Chondrocyte (in vitro differentiated cells): ENCODE data around the gene WDR33. TPM values are rescaled to one million over a fixed set of nuclear protein-coding genes. Genes with fewer than 3 reads are reported as not detected.

Experiments used
- DNase-seq: peaks from one replicate; pipeline ENCODE4 v3.0.0; 2021; ENCODE audit warnings: mixed read lengths, low spot score
- H3K27ac Mint-ChIP-seq: one replicate; pipeline ENCODE4 v1.8.0; 2021; ENCODE audit warnings: mild to moderate bottlenecking, moderate library complexity, mixed read lengths; ENCODE audit not compliant: unreplicated experiment
- H3K27me3 Mint-ChIP-seq: 2 replicates; pipeline ENCODE4 v1.8.0; 2021; ENCODE audit warnings: low read depth, mixed read lengths
- H3K36me3 Mint-ChIP-seq: 2 replicates; pipeline ENCODE4 v1.8.0; 2021; ENCODE audit warnings: low read depth, mixed read lengths
- H3K4me1 Mint-ChIP-seq: 2 replicates; pipeline ENCODE4 v1.8.0; 2021; ENCODE audit warnings: low read depth, mild to moderate bottlenecking, mixed read lengths
- H3K4me3 Mint-ChIP-seq: one replicate; pipeline ENCODE4 v1.8.0; 2021; ENCODE audit warnings: mild to moderate bottlenecking, moderate library complexity, mixed read lengths; ENCODE audit not compliant: unreplicated experiment
- H3K9me3 Mint-ChIP-seq: 2 replicates; pipeline ENCODE4 v1.8.0; 2021; ENCODE audit warnings: low read depth, mixed read lengths
- total RNA-seq: library from RNA; stranded (reverse); gene quantifications from 3 replicates; pipeline ENCODE4 v1.2.1, GENCODE V29; 2021
- TF ChIP-seq, protein P1 (sequence below): fragments of 200-600 bp; sonication (generic); IDR thresholded peaks from 2 replicates; pipeline ENCODE4 v1.5.0; 2021; ENCODE audit warnings: antibody characterized with exemption, mild to moderate bottlenecking, moderate library complexity

Gene WDR33
- total RNA-seq, 1 donor from 2014 or later = 37.2 TPM

DNA sequence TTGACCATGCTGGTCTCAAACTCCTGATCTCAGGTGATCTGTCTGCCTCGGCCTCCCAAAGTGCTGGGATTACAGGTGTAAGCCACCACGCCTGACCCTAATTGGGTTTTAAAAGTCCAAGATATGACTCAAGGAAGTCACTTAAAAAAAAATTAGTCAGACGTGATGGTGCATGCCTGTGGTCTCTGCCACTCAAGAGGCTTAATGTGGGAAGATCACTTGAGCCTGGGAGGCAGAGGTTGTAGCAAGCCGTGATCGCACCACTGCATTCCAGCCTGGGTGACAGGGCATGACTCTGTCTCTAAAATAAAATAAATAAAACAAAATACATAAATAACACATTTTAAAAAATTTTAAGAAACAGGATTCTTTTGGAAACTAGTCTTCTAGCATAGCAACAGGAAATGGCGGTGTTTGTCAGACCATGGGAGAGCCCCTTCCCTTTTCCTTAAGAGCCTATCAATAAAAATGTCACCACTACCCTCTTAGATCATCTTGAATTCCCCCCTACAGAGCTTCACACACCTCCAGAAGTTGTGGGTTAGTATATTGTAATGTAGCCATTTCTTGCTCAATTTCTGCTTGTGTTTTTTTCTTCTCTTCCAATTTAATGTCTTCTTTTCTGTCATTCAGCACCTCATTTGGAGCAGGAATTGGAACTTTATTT is 89.5 kb downstream of the WDR33 start:
- H3K4me3 Mint-ChIP-seq = no peak overlapping the region
- H3K36me3 Mint-ChIP-seq = peaks cover 26% of the 10 kb centered on the region
- H3K27me3 Mint-ChIP-seq = no peaks in the 10 kb centered on the region
- H3K9me3 Mint-ChIP-seq = no peaks in the 10 kb centered on the region
- no peak for DNase-seq
- TF ChIP-seq, protein P1, sequence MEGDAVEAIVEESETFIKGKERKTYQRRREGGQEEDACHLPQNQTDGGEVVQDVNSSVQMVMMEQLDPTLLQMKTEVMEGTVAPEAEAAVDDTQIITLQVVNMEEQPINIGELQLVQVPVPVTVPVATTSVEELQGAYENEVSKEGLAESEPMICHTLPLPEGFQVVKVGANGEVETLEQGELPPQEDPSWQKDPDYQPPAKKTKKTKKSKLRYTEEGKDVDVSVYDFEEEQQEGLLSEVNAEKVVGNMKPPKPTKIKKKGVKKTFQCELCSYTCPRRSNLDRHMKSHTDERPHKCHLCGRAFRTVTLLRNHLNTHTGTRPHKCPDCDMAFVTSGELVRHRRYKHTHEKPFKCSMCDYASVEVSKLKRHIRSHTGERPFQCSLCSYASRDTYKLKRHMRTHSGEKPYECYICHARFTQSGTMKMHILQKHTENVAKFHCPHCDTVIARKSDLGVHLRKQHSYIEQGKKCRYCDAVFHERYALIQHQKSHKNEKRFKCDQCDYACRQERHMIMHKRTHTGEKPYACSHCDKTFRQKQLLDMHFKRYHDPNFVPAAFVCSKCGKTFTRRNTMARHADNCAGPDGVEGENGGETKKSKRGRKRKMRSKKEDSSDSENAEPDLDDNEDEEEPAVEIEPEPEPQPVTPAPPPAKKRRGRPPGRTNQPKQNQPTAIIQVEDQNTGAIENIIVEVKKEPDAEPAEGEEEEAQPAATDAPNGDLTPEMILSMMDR = no peak
- H3K27ac Mint-ChIP-seq = no peak overlapping the region
- H3K4me1 Mint-ChIP-seq = peaks cover 14% of the 10 kb centered on the region

DNA sequence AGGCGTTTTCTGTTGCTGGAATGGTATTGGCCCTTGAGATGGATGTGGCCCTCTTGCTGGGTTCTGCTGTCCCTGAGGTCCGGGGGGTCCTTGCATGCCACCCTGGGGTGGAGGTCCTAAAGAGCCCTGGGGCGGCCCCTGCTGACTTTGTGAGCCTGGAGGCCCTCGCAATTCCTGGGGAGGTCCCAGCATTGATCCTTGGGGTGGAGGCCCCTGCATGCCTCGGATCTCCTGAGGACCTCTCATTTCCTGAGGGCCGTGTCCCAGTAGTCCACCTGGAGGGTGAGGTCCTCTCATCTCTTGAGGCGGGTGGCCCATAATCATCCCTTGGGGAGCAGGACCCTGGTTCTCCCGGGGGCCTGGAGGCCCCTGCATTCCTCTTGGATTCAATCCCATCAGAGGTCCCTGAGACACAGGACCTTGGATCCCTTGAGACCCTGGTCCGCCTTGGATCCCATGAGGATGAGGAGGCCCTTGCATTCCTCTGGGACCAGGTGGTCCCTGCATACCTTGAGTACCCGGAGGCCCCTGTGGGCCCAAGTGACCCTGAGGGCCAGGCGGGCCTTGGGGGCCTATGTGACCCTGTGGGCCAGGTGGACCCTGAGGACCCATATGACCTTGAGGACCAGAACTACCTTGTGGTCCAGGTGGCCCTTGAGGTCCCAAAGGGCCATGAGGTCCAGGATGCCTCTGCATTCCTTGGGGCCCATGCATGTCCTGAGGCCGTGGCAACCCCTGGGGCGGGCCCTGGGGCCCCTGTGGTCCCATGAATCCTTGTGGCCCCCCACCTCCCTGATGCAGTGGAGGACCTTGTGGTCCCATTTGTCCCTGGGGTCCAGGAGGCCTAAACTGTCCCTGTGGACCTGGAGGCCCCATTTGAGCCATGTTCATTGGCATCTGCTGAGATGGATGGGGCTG is 91.4 kb downstream of the WDR33 start:
- peaks cover 25% of the 10 kb centered on the region for H3K4me1 Mint-ChIP-seq
- TF ChIP-seq, protein P1 = no peak
- H3K36me3 Mint-ChIP-seq = peaks cover 28% of the 10 kb centered on the region
- no peaks in the 10 kb centered on the region for H3K27me3 Mint-ChIP-seq
- H3K27ac Mint-ChIP-seq = no peak overlapping the region
- DNase-seq = no peak
- no peak overlapping the region for H3K4me3 Mint-ChIP-seq
- no peaks in the 10 kb centered on the region for H3K9me3 Mint-ChIP-seq

DNA sequence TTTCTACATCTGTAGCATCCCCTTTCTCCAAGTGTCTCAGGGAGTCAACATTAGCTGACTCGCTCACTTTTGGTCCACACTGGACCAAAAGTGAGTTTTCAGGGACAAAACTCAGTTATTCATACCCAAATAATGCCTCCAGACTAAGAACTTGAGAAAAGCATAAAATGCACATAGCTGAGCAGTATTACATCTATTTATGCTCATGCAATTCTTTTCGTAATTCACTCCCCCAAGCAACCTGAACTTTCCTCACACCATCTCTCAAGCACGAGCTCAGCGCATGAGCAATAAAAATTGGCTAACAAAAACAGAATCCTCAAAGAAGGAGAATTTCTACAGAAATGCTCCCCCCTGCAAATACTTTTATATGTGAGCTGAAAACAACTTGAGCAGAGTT is 92.7 kb downstream of the WDR33 start:
- Mint-ChIP-seq H3K9me3 (no peaks in the 10 kb centered on the region), H3K4me3 (no peak overlapping the region), H3K4me1 (peaks cover 29% of the 10 kb centered on the region), H3K27ac (no peak overlapping the region), H3K36me3 (peaks cover 28% of the 10 kb centered on the region), H3K27me3 (no peaks in the 10 kb centered on the region)
- no peak for DNase-seq
- TF ChIP-seq, protein P1 = no peak

DNA sequence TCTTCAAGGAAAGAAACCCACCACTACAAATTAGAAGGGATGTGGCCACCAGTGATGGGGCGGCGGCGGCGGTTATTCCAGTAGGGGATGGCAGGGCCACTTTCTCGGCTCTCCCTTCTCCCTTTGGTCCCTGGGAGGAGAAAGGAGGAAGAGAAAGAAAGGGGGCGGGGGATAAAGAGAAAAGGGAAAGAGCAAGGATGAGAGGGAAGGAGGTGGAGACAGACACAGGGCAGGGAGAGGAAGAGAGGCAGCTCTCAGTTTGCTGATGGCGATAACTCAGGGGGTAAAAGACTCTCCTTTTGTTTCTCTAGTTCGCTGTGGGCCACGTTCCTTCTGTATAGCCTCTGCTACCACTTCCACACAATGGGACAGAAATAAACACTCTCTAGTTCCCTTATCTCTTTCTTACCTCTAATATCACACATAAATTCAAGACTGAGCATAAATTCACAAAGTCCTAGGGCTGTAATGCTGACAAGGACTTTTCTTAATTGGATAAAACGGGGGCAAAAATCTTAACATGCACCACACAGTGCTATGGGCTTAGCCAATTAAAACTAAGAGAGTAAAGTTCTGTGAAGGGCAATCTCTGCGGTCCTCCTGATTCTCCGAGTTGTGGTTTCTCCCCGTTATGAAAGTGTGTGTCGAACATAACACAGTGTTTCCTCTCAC is 95.1 kb downstream of the WDR33 start:
- TF ChIP-seq, protein P1 = no peak
- H3K4me1 Mint-ChIP-seq = peaks cover 15% of the 10 kb centered on the region
- DNase-seq = no peak
- H3K9me3 Mint-ChIP-seq = no peaks in the 10 kb centered on the region
- H3K27me3 Mint-ChIP-seq = no peaks in the 10 kb centered on the region
- no peak overlapping the region for H3K27ac Mint-ChIP-seq
- peaks cover 19% of the 10 kb centered on the region for H3K36me3 Mint-ChIP-seq
- H3K4me3 Mint-ChIP-seq = no peak overlapping the region

DNA sequence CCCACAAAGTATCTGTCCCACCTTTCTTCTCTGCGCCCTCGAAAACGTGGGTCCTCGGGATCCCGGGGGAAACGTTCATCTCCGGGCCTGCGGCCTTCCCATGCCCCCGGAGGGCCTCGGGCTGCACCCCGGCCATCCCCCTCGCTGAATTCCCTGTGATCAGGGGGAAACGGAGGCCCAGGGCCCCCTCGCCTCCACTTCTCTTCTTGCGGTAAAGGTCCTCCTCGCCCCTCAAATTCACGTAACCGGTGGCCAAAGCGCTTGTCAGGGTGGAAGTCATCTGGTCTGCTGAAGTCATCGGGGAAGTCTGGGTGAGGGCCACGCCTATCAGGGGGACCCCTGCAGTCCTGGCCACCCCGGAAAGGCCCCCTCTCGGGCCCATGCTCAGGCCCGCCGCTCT is 97.4 kb downstream of the WDR33 start:
- Mint-ChIP-seq H3K9me3 (no peaks in the 10 kb centered on the region), H3K27ac (no peak overlapping the region), H3K36me3 (peaks cover 21% of the 10 kb centered on the region), H3K27me3 (no peaks in the 10 kb centered on the region), H3K4me1 (peaks cover 17% of the 10 kb centered on the region), H3K4me3 (no peak overlapping the region)
- DNase-seq = no peak
- TF ChIP-seq, protein P1 = no peak
